OCI-LY1 (cell line): Measurements from ENCODE around the gene TBL1X.

Experiments used
- H2AFZ ChIP-seq: fragments of 200-600 bp; sonication (generic), shearing (Covaris generic); 2 replicates; pipeline ENCODE4 v1.6.0; 2014; ENCODE audit warnings: antibody characterized with exemption, mild to moderate bottlenecking, low read length
- H3F3A ChIP-seq: fragments of 200-600 bp; sonication (generic), shearing (Covaris generic); 2 replicates; pipeline ENCODE4 v1.6.0; 2014; ENCODE audit warnings: mild to moderate bottlenecking, antibody characterized with exemption, low read length, moderate library complexity; ENCODE audit not compliant: insufficient read depth
- H3K27ac ChIP-seq: fragments of 200-600 bp; sonication (generic); 2 replicates; pipeline ENCODE4 v1.5.1; 2014; ENCODE audit warnings: low read length, mixed run types, mild to moderate bottlenecking, low read depth; ENCODE audit not compliant: poor library complexity, severe bottlenecking
- H3K27me3 ChIP-seq: fragments of 200-600 bp; sonication (generic); 2 replicates; pipeline ENCODE4 v1.6.0; 2014; ENCODE audit warnings: antibody characterized with exemption, mild to moderate bottlenecking, low read length, moderate library complexity; ENCODE audit not compliant: insufficient read depth
- H3K36me3 ChIP-seq: fragments of 200-600 bp; sonication (generic); 2 replicates; pipeline ENCODE4 v1.6.1; 2014; ENCODE audit warnings: mild to moderate bottlenecking, antibody characterized with exemption, low read length, moderate library complexity, mixed read lengths; ENCODE audit not compliant: insufficient read depth
- H3K4me1 ChIP-seq: fragments of 200-600 bp; sonication (generic); 2 replicates; pipeline ENCODE4 v1.5.1; 2014; ENCODE audit warnings: mild to moderate bottlenecking, low read length, moderate library complexity; ENCODE audit not compliant: insufficient read depth, severe bottlenecking
- H3K4me2 ChIP-seq: fragments of 200-600 bp; sonication (generic), shearing (Covaris generic); 2 replicates; pipeline ENCODE4 v1.6.1; 2014; ENCODE audit warnings: low read length
- H3K4me3 ChIP-seq: fragments of 200-600 bp; sonication (generic); 2 replicates; pipeline ENCODE4 v1.5.1; 2014; ENCODE audit warnings: low read length, low read depth, mild to moderate bottlenecking, mixed read lengths; ENCODE audit not compliant: poor library complexity, severe bottlenecking
- H3K79me2 ChIP-seq: fragments of 200-600 bp; shearing (Covaris generic); 2 replicates; pipeline ENCODE4 v1.6.1; 2016; ENCODE audit warnings: mixed run types, low read length, mixed read lengths; ENCODE audit not compliant: insufficient read depth
- H3K9ac ChIP-seq: fragments of 200-600 bp; sonication (generic), shearing (Covaris generic); 2 replicates; pipeline ENCODE4 v1.6.1; 2014; ENCODE audit warnings: mild to moderate bottlenecking, low read length, mixed read lengths
- H3K9me2 ChIP-seq: fragments of 200-600 bp; sonication (generic), shearing (Covaris generic); 2 replicates; pipeline ENCODE4 v1.6.1; 2014; ENCODE audit warnings: low read depth, mild to moderate bottlenecking, low read length, mixed read lengths
- H3K9me3 ChIP-seq: fragments of 200-600 bp; shearing (Covaris generic); 2 replicates; pipeline ENCODE4 v1.6.1; 2014; ENCODE audit warnings: low read length, mixed read lengths
- H4K20me1 ChIP-seq: fragments of 200-600 bp; sonication (generic), shearing (Covaris generic); 2 replicates; pipeline ENCODE4 v1.6.0; 2016; ENCODE audit warnings: mild to moderate bottlenecking, low read length; ENCODE audit not compliant: insufficient read depth
- CTCF ChIP-seq: fragments of 200-600 bp; sonication (generic), shearing (Covaris generic); IDR thresholded peaks from 2 replicates; pipeline ENCODE4 v1.5.1; 2017; ENCODE audit warnings: mild to moderate bottlenecking, antibody characterized with exemption, low read length, moderate library complexity, mixed read lengths
- EZH2 ChIP-seq: fragments of 200-600 bp; sonication (generic), shearing (Covaris generic); IDR thresholded peaks from 2 replicates; pipeline ENCODE4 v1.8.0; 2017; ENCODE audit warnings: borderline replicate concordance, mixed run types, mild to moderate bottlenecking, antibody characterized with exemption, low read length, moderate library complexity, mixed read lengths

TBL1X gene

GRCh38 chrX:9529223-9529622, 64.4 kb downstream of the TBL1X start:
- Histone ChIP-seq H3K9ac (no peak overlapping the region), H4K20me1 (no peaks in the 10 kb centered on the region), H3K4me2 (no peak overlapping the region), H3K4me1 (peaks cover 85% of the 10 kb centered on the region), H2AFZ (no peak overlapping the region), H3K9me3 (no peaks in the 10 kb centered on the region), H3K4me3 (no peak overlapping the region), H3F3A (no peaks in the 10 kb centered on the region), H3K36me3 (no peaks in the 10 kb centered on the region), H3K27me3 (no peaks in the 10 kb centered on the region), H3K9me2 (no peaks in the 10 kb centered on the region), H3K79me2 (peaks cover 5% of the 10 kb centered on the region), H3K27ac (no peak overlapping the region)
- TF ChIP-seq CTCF: no peak
- TF ChIP-seq EZH2: no peak

GRCh38 chrX:9530848-9531274, 66.0 kb downstream of the TBL1X start:
- Histone ChIP-seq H3K27me3 (no peaks in the 10 kb centered on the region), H3K79me2 (peaks cover 5% of the 10 kb centered on the region), H2AFZ (no peak overlapping the region), H3K4me3 (peak overlapping the region; percentile 21), H3K9me3 (no peaks in the 10 kb centered on the region), H3K9me2 (no peaks in the 10 kb centered on the region), H3K36me3 (no peaks in the 10 kb centered on the region), H4K20me1 (no peaks in the 10 kb centered on the region), H3K9ac (no peak overlapping the region), H3F3A (no peaks in the 10 kb centered on the region), H3K4me2 (peak overlapping the region; percentile 56), H3K27ac (peak overlapping the region; percentile 69), H3K4me1 (peaks cover 85% of the 10 kb centered on the region)
- TF ChIP-seq EZH2 (no peak), CTCF (no peak)

- no peak overlapping the region for H2AFZ ChIP-seq
- H3F3A ChIP-seq: no peaks in the 10 kb centered on the region
- TF ChIP-seq EZH2: no peak
- TF ChIP-seq CTCF: no peak
- no peaks in the 10 kb centered on the region for H4K20me1 ChIP-seq
- H3K27me3 ChIP-seq: no peaks in the 10 kb centered on the region
- H3K79me2 ChIP-seq: no peaks in the 10 kb centered on the region
- no peaks in the 10 kb centered on the region for H3K9me3 ChIP-seq
- no peaks in the 10 kb centered on the region for H3K9me2 ChIP-seq
- no peak overlapping the region for H3K27ac ChIP-seq
- H3K36me3 ChIP-seq: peaks cover 7% of the 10 kb centered on the region; the same call in 1 of the 2 replicates
- H3K4me1 ChIP-seq: peaks cover 79% of the 10 kb centered on the region
- H3K4me2 ChIP-seq: no peak overlapping the region; the same call in 1 of the 2 replicates
- H3K9ac ChIP-seq: no peak overlapping the region
- no peak overlapping the region for H3K4me3 ChIP-seq
Observed at GRCh38 chrX:9532349-9532748, 67.5 kb downstream of the TBL1X start.
